AG09319 (cell line): Measurements from ENCODE around the gene RILP.
"Not testable (repeated sequence)": the region's sequence is repeated elsewhere in the genome, so short reads cannot be mapped to it uniquely, and the experiment has no call there.

Experiments
- DNase-seq: peaks from one replicate; pipeline ENCODE4 v3.0.0-alpha.2; 2010; ENCODE audit warnings: low read depth; ENCODE audit errors: extremely low read depth
- TF ChIP-seq, protein P1 (sequence below): IDR thresholded peaks from 2 replicates; pipeline ENCODE4 v1.5.1; 2011; ENCODE audit warnings: low read depth, mild to moderate bottlenecking, inconsistent platforms, low read length, moderate library complexity

Gene RILP

GRCh38 chr17:1684378-1685189, 34.9 kb upstream of the RILP start, which contains the start of gene PRPF8:
Gene PRPF8 (minus strand): TSS chr17:1684867. CDS start chr17:1684571, 296 bp downstream.
- DNase-seq, result peak; percentile 92

DNA sequence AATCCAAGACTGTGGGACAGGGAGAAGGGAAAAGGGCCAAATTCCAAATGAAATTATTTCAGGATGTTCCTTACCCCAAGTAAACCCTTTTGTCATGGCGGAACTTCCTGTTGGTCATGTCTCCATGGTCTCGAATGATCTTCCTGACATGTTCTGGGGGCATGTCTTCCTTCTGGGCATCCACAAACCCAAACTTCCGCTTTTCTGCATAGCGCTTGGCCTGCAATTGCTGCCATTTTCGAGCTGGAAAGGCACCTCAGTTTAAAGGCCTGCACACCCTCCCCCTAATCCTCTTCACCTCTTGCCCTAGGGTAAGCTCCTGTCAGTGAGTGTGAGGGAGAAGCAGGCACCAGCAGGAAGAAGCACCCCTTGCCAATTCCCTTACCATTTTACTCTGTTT, 33.8 kb upstream of the RILP start:
- DNase-seq, result no peak
- TF ChIP-seq, protein P1, sequence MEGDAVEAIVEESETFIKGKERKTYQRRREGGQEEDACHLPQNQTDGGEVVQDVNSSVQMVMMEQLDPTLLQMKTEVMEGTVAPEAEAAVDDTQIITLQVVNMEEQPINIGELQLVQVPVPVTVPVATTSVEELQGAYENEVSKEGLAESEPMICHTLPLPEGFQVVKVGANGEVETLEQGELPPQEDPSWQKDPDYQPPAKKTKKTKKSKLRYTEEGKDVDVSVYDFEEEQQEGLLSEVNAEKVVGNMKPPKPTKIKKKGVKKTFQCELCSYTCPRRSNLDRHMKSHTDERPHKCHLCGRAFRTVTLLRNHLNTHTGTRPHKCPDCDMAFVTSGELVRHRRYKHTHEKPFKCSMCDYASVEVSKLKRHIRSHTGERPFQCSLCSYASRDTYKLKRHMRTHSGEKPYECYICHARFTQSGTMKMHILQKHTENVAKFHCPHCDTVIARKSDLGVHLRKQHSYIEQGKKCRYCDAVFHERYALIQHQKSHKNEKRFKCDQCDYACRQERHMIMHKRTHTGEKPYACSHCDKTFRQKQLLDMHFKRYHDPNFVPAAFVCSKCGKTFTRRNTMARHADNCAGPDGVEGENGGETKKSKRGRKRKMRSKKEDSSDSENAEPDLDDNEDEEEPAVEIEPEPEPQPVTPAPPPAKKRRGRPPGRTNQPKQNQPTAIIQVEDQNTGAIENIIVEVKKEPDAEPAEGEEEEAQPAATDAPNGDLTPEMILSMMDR, result no peak

More at GRCh38 chr17:1684378-1685189, 34.9 kb upstream of the RILP start, which contains the start of gene PRPF8:
- TF ChIP-seq, protein P1, result no peak

- TF ChIP-seq, protein P1, result no peak
- DNase-seq, result no peak
Measured at GRCh38 chr17:1676401-1676800, 26.7 kb upstream of the RILP start.

- DNase-seq, result no peak
- TF ChIP-seq, protein P1, result no peak
Measured at GRCh38 chr17:1673041-1673785, 23.5 kb upstream of the RILP start.

GRCh38 chr17:1663934-1664333, 14.3 kb upstream of the RILP start:
- not testable (repeated sequence) for DNase-seq

- DNase-seq, result no peak
- TF ChIP-seq, protein P1, result no peak
Measured at GRCh38 chr17:1661045-1661444, 11.4 kb upstream of the RILP start.

GRCh38 chr17:1658100-1658499, 8.4 kb upstream of the RILP start:
- TF ChIP-seq, protein P1, result no peak
- DNase-seq, result no peak
